Stimulated activated CD4-positive, alpha-beta T cell treated with anti-CD3 and anti-CD28 coated beads, Interleukin-15, amount 100 ng/mL, for 1 hour (primary cell): ENCODE results near the gene WIPF2.
"Not testable (repeated sequence)": the region's sequence is repeated elsewhere in the genome, so short reads cannot be mapped to it uniquely, and the experiment has no call there.

ENCODE experiments used
- DNase-seq, 2 donors: peaks; one replicate each; pipeline ENCODE4 v3.0.0-alpha.2; 2020; ENCODE audit warnings: low read depth in 1 of 2, low spot score in 1 of 2

Gene WIPF2

GRCh38 chr17:40191237-40192208 lies 27.6 kb upstream of the WIPF2 start:
- peak; percentile 39 to 47 for DNase-seq

GRCh38 chr17:40192961-40193360 lies 26.1 kb upstream of the WIPF2 start:
- no peak for DNase-seq

GRCh38 chr17:40194821-40195220 lies 24.3 kb upstream of the WIPF2 start:
- DNase-seq = no peak

GRCh38 chr17:40197550-40197949 lies 21.6 kb upstream of the WIPF2 start:
- no peak for DNase-seq

- not testable (repeated sequence) for DNase-seq
These were observed 21.1 kb upstream of the WIPF2 start for GRCh38 chr17:40197965-40198456.

GRCh38 chr17:40198576-40198975 lies 20.5 kb upstream of the WIPF2 start:
- no peak for DNase-seq

- no peak for DNase-seq
These were observed 16.0 kb upstream of the WIPF2 start for GRCh38 chr17:40203131-40203530.

- not testable (repeated sequence) for DNase-seq
These were observed 12.9 kb upstream of the WIPF2 start for GRCh38 chr17:40206193-40206592.

GRCh38 chr17:40209404-40210093 lies 9.6 kb upstream of the WIPF2 start:
- no peak for DNase-seq

GRCh38 chr17:40213914-40214313 lies 5.2 kb upstream of the WIPF2 start:
- DNase-seq = not testable (repeated sequence)

GRCh38 chr17:40218006-40218739 lies 931 bp upstream of the WIPF2 start:
- no peak for DNase-seq

- no peak for DNase-seq
These were observed 662 bp downstream of the WIPF2 start for GRCh38 chr17:40219594-40220338.

- DNase-seq = no peak
These were observed 5.8 kb downstream of the WIPF2 start for GRCh38 chr17:40224718-40225550.

- DNase-seq = not testable (repeated sequence)
These were observed 10.0 kb downstream of the WIPF2 start for GRCh38 chr17:40229146-40229545.

- DNase-seq = no peak
These were observed 11.6 kb downstream of the WIPF2 start for GRCh38 chr17:40230670-40231069.

GRCh38 chr17:40231928-40232327 lies 12.8 kb downstream of the WIPF2 start:
- DNase-seq = not testable (repeated sequence)

GRCh38 chr17:40241252-40241834 lies 22.2 kb downstream of the WIPF2 start:
- DNase-seq = no peak

- no peak for DNase-seq
These were observed 23.7 kb downstream of the WIPF2 start for GRCh38 chr17:40242774-40243173.

GRCh38 chr17:40243761-40244160 lies 24.7 kb downstream of the WIPF2 start:
- DNase-seq = no peak
